Measurements from ENCODE around the gene TMEM144. TPM values are rescaled to one million over a fixed set of nuclear protein-coding genes. Genes with fewer than 3 reads are reported as not detected.

TMEM144 gene
- total and polyA plus RNA-seq, 7 donors, result 0.53 to 1.9 (median 1.0) TPM

- H3K36me3 ChIP-seq (ENCODE audit: insufficient read depth in 1 of 2, low read depth in 1 of 2), result no peaks in the 10 kb centered on the region
These were observed 7.8 kb upstream of the TMEM144 start for GRCh38 chr4:158202481-158202880.

GRCh38 chr4:158203436-158203835, 6.8 kb upstream of the TMEM144 start:
- Histone ChIP-seq H3K4me1 (no peaks in the 10 kb centered on the region), H3K9me3 (no peaks in the 10 kb centered on the region), H3K27ac (no peak overlapping the region), H3K4me3 (no peak overlapping the region), H3K36me3 (ENCODE audit: insufficient read depth in 1 of 2, low read depth in 1 of 2) (no peaks in the 10 kb centered on the region), H3K27me3 (ENCODE audit: insufficient read depth in 3 of 3, low read length in 2 of 3) (no peaks in the 10 kb centered on the region)
- DNase-seq (no peak), ATAC-seq (no peak)
- intact Hi-C loops (cut with DNase I), result no loop called here
- no peak for TF ChIP-seq CTCF (IDR thresholded peaks at IDR 0.05)
- 78 to 80% (median 80%) methylated on average over 2 of the region's 2 CpGs for WGBS, 3 donors

More at GRCh38 chr4:158202481-158202880, 7.8 kb upstream of the TMEM144 start:
- ATAC-seq, result no peak
- no peak for TF ChIP-seq CTCF (IDR thresholded peaks at IDR 0.05)
- Histone ChIP-seq H3K4me1 (no peaks in the 10 kb centered on the region), H3K27me3 (ENCODE audit: insufficient read depth in 3 of 3, low read length in 2 of 3) (no peaks in the 10 kb centered on the region), H3K27ac (no peak overlapping the region), H3K4me3 (no peak overlapping the region), H3K9me3 (no peaks in the 10 kb centered on the region)
- DNase-seq, result no peak
- intact Hi-C loops (cut with DNase I), result no loop called here
- WGBS, 3 donors, result 48 to 64% (median 54%) methylated on average over 1 of the region's 1 CpG

GRCh38 chr4:158203929-158204328, 6.4 kb upstream of the TMEM144 start:
- 98% methylated on average over 3 of the region's 3 CpGs for WGBS, 3 donors
- intact Hi-C loops (cut with DNase I), result no loop called here

GRCh38 chr4:158208963-158209640, 1.2 kb upstream of the TMEM144 start:
- intact Hi-C loops (cut with DNase I), result no loop called here
- no peak for TF ChIP-seq CTCF (IDR thresholded peaks at IDR 0.05)
- H3K9me3 ChIP-seq, result no peaks in the 10 kb centered on the region
- ATAC-seq, result no peak
- H3K36me3 ChIP-seq (ENCODE audit: insufficient read depth in 1 of 2, low read depth in 1 of 2), result no peaks in the 10 kb centered on the region
- peaks cover 9% of the 10 kb centered on the region for H3K4me1 ChIP-seq
- no peak overlapping the region for H3K4me3 ChIP-seq
- DNase-seq, result no peak
- no peaks in the 10 kb centered on the region for H3K27me3 ChIP-seq (ENCODE audit: insufficient read depth in 3 of 3, low read length in 2 of 3)
- peak overlapping the region; percentile 88 for H3K27ac ChIP-seq
- 85 to 94% (median 89%) methylated on average over 5 of the region's 5 CpGs for WGBS, 3 donors

More at GRCh38 chr4:158203929-158204328, 6.4 kb upstream of the TMEM144 start:
- TF ChIP-seq CTCF (IDR thresholded peaks at IDR 0.05), result no peak
- Histone ChIP-seq H3K4me3 (no peak overlapping the region), H3K36me3 (ENCODE audit: insufficient read depth in 1 of 2, low read depth in 1 of 2) (no peaks in the 10 kb centered on the region), H3K27me3 (ENCODE audit: insufficient read depth in 3 of 3, low read length in 2 of 3) (no peaks in the 10 kb centered on the region), H3K27ac (no peak overlapping the region), H3K9me3 (no peaks in the 10 kb centered on the region), H3K4me1 (no peaks in the 10 kb centered on the region)
- no peak for ATAC-seq
- no peak for DNase-seq

GRCh38 chr4:158211222-158211621, 936 bp downstream of the TMEM144 start:
- DNase-seq (no peak), ATAC-seq (no peak)
- WGBS, 3 donors, result 36 to 48% (median 36%) methylated on average over 3 of the region's 3 CpGs
- Histone ChIP-seq H3K4me1 (peaks cover 9% of the 10 kb centered on the region), H3K27ac (peak overlapping the region; percentile 88), H3K36me3 (ENCODE audit: insufficient read depth in 1 of 2, low read depth in 1 of 2) (no peaks in the 10 kb centered on the region), H3K9me3 (no peaks in the 10 kb centered on the region), H3K27me3 (ENCODE audit: insufficient read depth in 3 of 3, low read length in 2 of 3) (no peaks in the 10 kb centered on the region), H3K4me3 (peak overlapping the region; percentile 66)
- no peak for TF ChIP-seq CTCF (IDR thresholded peaks at IDR 0.05)
- intact Hi-C loops (cut with DNase I), result loop anchor here in 1 of 2 donors (5.0 kb wide), 1 partner anchor 41 kb away; no protein-coding TSS in a partner anchor

All from psoas muscle (tissue), 8 donors.